ENCODE measurements around the gene WDR59.

DNA sequence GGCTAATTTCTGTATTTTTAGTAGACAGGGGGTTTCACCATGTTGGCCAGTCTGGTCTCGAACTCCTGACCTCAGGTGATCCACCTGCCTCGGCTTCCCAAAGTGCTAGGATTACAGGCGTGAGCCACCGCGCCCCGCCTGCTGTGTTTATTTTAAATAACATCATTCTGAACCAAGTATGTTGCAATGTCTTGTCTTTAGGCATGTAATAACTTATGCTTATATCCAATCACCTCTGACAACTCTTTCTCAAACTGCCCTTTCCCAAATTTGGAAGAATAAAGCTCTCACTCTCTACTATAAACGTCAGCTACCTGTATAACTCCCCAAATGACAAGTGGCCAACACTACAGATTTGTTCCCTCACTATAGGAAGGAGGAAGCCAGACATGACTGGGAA, 107.2 kb downstream of the WDR59 start:
- TF ChIP-seq TAF1 (IDR thresholded peaks at IDR 0.05; ENCODE audit: borderline replicate concordance, low read depth, low read length) (no peak), RFX5 (IDR thresholded peaks at IDR 0.05; ENCODE audit: low read length) (no peak), ELF1 (IDR thresholded peaks at IDR 0.05) (no peak), EP300 (IDR thresholded peaks at IDR 0.05; ENCODE audit: borderline replicate concordance in 1 of 2, low read depth in 1 of 2, low read length in 1 of 2) (no peak), POLR2AphosphoS5 (IDR thresholded peaks at IDR 0.05; ENCODE audit: low read depth, low read length) (no peak), EZH2phosphoT487 (IDR thresholded peaks at IDR 0.05; ENCODE audit: borderline replicate concordance, low read depth) (no peak), JUND (IDR thresholded peaks at IDR 0.05) (no peak), SMC3 (IDR thresholded peaks at IDR 0.05; ENCODE audit: low read depth, low read length) (no peak), SIN3A (IDR thresholded peaks at IDR 0.05; ENCODE audit: borderline replicate concordance, low read depth, low read length) (no peak), RAD21 (IDR thresholded peaks at IDR 0.05; ENCODE audit: low read length) (no peak), YY1 (IDR thresholded peaks at IDR 0.05; ENCODE audit: low read depth) (no peak)
- TF ChIP-seq, protein P1, sequence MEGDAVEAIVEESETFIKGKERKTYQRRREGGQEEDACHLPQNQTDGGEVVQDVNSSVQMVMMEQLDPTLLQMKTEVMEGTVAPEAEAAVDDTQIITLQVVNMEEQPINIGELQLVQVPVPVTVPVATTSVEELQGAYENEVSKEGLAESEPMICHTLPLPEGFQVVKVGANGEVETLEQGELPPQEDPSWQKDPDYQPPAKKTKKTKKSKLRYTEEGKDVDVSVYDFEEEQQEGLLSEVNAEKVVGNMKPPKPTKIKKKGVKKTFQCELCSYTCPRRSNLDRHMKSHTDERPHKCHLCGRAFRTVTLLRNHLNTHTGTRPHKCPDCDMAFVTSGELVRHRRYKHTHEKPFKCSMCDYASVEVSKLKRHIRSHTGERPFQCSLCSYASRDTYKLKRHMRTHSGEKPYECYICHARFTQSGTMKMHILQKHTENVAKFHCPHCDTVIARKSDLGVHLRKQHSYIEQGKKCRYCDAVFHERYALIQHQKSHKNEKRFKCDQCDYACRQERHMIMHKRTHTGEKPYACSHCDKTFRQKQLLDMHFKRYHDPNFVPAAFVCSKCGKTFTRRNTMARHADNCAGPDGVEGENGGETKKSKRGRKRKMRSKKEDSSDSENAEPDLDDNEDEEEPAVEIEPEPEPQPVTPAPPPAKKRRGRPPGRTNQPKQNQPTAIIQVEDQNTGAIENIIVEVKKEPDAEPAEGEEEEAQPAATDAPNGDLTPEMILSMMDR (IDR thresholded peaks at IDR 0.05): no peak
- TF ChIP-seq, protein P2, sequence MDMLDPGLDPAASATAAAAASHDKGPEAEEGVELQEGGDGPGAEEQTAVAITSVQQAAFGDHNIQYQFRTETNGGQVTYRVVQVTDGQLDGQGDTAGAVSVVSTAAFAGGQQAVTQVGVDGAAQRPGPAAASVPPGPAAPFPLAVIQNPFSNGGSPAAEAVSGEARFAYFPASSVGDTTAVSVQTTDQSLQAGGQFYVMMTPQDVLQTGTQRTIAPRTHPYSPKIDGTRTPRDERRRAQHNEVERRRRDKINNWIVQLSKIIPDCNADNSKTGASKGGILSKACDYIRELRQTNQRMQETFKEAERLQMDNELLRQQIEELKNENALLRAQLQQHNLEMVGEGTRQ (IDR thresholded peaks at IDR 0.05; ENCODE audit: borderline replicate concordance, low read depth, low read length): no peak
- TF ChIP-seq, protein P3, sequence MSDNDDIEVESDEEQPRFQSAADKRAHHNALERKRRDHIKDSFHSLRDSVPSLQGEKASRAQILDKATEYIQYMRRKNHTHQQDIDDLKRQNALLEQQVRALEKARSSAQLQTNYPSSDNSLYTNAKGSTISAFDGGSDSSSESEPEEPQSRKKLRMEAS (IDR thresholded peaks at IDR 0.05; ENCODE audit: low read depth): no peak
